HG02884 (cell line): Measurements from ENCODE around the gene CACNG8.

Experiments used
- ATAC-seq: cut with Tn5 transposase; IDR thresholded peaks from one replicate; pipeline ENCODE4 v1.9.1; 2021; ENCODE audit warnings: mild to moderate bottlenecking, moderate library complexity; ENCODE audit not compliant: unreplicated experiment

The CACNG8 gene

GRCh38 chr19:53992211-53992610, 29.5 kb downstream of the CACNG8 start:
- no peak for ATAC-seq

- no peak for ATAC-seq
These were observed 30.1 kb downstream of the CACNG8 start for GRCh38 chr19:53992815-53993214.

GRCh38 chr19:53993448-53993847, 30.7 kb downstream of the CACNG8 start:
- ATAC-seq = no peak

- ATAC-seq = no peak
These were observed 32.1 kb downstream of the CACNG8 start for GRCh38 chr19:53994811-53995210.

DNA sequence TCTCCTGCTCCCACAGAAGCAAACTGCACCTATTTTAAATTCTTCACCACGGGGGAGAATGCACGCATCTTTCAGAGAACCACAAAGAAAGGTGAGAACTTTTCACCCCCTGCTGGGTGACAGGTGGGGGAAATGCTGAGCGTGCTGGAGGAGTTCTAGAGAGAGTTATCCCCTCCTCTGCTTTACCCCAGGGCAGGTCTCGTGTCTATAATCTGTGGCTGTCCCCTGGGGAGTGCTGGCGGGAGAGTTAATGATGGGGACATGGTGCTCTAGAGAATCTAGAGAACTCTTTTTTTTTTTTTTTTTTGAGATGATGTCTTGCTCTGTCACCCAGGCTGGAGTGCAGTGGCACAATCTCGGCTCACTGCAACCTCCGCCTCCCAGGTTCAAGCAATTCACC, 35.5 kb downstream of the CACNG8 start:
- ATAC-seq = no peak

- ATAC-seq = no peak
These were observed 37.0 kb downstream of the CACNG8 start for GRCh38 chr19:53999694-54000093.

DNA sequence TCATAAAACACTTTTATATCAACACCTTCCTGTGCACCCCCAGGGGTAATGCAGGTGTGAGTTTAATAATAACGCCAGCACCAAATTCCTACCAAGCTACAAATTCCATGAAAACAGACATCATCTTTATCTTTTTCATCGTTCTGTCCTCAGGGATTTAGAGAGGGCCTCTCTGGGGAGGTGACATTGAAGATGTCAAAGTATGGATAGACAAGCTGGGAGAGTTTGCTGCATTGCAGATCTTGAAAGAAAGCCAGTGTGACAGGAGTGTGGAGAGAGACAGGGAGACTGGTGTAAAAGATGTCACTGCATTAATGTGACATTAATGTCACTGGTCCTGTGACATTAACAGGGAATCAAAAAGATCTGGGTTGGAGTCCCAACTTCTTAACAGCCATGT, 38.8 kb downstream of the CACNG8 start:
- no peak for ATAC-seq

DNA sequence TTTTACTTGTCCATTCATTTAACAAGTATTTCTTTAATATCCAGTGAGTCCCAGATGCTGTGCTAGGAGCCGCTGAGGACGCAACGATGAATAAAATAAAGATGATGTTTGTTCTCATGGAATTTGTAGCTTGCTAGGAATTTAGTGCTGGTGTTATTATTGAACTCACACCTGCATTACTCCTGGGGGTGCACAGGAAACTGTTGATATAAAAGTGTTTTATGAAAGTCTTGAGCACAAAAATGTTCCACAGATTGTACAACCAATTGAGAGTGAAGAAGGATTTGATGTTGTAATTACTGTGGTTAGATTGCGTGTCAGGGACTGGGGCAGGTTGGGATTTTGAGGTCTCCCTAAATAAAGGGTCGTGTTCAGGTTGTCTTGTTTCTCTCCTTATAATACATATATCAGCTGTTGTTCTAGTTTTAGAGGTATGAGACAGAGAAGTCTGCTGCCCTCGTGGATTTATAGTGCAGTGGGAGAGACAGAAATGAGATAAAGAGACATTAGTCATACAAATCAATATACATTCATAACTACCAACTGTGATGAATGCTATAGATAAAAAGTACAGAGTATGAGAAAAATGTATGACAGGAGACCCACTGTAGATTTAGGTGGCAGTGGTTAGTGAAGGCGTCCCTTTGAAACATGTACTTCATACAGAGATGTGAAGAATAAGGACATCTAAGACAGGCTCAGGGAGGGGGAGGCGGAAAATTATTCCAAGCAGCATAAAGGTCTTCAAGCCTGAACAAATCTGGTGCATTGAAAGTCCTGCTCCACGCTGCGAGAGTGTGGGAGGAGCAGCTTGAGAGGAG, 40.0 kb downstream of the CACNG8 start:
- ATAC-seq = no peak

DNA sequence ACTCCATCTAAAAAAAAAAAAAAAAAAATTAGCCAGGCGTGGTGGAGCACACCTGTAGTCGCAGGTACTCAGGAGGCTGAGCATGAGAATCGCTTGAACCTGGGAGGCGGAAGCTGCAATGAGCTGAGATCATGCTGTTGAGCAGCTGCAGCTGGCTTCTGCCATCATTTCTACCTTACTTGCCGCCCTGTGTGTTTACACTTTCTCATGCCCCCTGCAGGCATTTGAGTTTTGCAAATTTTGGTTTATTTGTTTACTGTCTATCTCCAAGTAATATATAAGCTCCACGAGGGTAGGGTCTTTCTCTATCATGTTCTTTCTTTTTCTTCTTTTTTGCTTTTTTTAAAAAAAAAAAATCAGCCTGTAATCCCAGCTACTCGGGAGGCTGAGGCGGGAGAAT, 46.7 kb downstream of the CACNG8 start:
- no peak for ATAC-seq

DNA sequence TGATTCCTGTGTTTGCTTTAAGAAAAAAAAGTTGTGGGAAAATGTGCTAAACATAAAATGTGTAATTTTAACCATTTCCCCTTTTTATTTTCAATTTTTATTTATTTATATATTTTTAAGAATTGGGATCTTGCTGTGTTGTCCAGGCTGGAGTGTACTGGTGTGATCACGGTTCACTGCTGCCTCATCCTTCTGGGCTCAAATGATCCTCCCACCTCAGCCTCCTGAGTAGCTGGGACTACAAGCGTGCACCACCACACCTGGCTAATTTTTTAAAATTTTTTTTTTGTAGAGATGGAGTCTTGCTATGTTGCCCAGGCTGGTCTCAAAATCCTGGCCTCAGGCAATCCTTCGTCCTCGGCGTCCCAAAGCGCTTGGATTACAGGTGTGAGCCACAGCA, 47.7 kb downstream of the CACNG8 start:
- ATAC-seq = no peak

DNA sequence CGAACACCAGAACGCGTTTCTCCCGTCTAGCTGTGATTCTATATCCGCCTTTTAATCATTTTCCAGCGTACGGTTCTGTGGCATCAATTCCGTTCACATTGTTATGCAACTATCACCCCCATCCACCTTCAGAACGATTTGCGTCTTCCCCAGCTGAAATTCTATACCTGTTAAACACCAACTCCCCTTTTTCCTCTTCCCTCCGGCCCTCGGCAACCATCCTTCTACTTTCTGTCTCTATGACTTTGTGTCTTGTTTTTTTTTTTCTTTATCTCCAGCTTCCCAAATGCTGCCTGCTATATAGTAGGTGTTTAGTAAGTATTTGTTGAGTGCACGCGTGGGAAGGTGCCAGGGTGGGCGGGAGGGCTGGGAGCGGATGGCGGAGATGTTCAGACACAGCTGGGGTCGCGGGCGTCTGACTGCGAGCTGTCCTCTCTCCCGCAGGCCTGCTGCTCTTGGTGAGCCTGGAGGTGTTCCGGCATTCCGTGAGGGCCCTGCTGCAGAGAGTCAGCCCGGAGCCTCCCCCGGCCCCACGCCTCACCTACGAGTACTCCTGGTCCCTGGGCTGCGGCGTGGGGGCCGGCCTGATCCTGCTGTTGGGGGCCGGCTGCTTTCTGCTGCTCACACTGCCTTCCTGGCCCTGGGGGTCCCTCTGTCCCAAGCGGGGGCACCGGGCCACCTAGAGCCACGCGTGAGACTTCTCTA, 48.9 kb downstream of the CACNG8 start:
- no peak for ATAC-seq

DNA sequence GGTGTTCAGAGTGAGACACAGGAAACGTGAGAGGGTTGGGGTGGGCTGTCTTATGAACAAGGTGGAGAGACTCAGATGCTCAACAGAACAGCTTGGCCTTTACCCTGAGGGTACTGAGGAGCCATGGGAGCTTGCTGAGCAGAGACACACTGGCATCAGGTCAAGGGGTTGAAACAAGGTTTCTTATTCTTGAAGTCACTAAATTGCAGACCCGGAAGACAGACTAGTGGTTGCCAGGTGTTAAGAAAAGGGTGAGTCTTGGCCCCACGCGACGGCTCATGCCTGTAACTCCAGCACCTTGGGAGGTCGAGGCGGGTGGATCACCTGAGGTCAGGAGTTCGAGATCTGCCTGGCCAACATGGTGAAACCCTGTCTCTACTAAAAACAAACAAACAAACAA, 51.1 kb downstream of the CACNG8 start:
- no peak for ATAC-seq

DNA sequence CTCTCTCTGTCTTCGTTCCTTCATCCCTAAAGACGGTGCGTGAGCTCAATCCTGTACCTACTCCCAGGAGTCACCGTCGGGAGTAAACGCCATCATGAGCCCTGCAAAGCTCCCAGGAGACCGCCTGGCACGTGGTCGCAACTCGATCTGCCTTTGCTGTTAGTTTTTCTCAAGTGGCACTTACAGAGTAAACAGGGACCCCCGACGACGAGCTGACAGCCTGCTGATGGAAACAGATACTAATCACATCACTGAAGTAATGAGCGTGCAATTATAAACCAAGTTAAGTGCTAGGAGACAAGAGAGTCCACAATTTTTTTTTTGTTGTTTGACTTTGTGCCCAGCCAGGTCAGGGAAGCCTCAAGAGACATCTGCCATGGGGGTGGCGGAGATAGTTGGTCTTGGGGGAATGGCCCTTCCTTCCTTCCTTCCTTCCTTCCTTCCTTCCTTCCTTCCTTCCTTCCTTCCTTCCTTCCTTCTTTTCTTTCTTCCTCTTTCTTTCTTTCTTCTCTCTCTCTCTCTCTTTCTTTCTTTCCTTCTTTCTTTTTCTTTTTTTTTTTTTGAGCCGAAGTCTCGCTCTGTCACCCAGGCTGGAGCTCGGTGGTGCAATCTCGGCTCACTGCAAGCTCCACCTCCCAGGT, 52.3 kb downstream of the CACNG8 start:
- ATAC-seq = no peak

GRCh38 chr19:54017261-54017660, 54.5 kb downstream of the CACNG8 start:
- no peak for ATAC-seq

- ATAC-seq = no peak
These were observed 58.6 kb downstream of the CACNG8 start for GRCh38 chr19:54021363-54021762.

GRCh38 chr19:54021932-54022331, 59.2 kb downstream of the CACNG8 start:
- ATAC-seq = no peak

DNA sequence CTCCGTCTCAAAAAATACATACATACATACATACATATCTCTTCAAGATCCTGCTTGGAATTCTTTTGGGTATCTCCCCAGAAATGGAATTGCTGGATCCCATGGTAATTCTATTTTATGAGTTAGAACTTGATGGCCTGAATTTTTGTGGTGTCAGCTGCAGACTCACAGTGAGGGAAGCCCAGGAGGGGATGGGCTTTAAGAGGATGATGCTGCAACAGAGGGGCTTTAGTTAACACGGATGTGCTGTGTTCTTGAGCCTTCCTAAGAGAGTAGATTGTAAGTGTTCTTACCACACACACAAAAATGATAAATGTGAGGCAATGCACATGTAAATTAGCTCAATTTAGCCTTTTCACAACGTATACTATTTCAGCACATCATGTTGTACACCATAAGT, 60.5 kb downstream of the CACNG8 start:
- ATAC-seq = no peak

- ATAC-seq = no peak
These were observed 61.9 kb downstream of the CACNG8 start for GRCh38 chr19:54024660-54025059.

DNA sequence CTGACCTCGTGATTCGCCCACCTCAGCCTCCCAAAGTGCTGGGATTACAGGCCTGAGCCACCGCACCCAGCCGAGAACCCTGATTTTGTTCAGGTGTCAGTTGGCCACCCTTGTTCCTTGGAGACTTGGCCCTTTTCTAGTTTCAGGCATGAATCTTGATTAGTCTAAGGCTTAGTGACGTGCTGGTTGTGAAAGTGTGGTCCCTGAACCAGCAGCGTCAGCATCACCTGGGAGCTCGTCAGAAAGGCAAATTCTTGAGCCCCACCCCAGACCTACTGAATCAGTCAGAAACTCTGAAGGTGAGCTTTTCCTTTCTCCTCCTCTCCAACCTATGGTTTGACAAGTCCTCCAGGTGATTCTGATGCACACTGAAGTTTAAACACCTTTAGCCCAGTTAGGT, 63.9 kb downstream of the CACNG8 start:
- ATAC-seq = no peak

- ATAC-seq = no peak
These were observed 66.6 kb downstream of the CACNG8 start for GRCh38 chr19:54029301-54029700.

GRCh38 chr19:54029930-54030490, 67.3 kb downstream of the CACNG8 start:
- ATAC-seq = no peak
